ENCODE results near the gene TGM4.

TGM4 gene

DNA sequence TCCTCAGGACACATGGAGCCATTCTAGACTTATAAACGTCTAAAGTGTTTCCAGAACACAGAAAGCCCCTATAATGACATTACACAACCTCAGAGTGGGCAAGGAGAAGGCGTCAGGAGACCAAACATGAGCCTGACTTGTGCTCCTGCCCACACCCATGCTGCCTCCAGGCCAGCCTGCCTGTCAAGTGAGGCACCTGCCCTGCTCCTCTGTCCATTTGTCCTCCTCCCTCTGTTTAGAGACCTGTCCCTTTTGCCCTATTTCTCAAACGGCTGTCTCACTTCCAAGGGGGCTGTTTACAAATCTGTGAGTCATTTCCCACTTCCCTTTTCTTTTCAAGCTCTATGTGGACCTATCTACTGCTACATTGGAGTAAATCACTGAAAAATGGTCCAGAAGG, 80.6 kb downstream of the TGM4 start:
- DNase-seq (ENCODE audit: low read depth in 3 of 3) = no peak

DNA sequence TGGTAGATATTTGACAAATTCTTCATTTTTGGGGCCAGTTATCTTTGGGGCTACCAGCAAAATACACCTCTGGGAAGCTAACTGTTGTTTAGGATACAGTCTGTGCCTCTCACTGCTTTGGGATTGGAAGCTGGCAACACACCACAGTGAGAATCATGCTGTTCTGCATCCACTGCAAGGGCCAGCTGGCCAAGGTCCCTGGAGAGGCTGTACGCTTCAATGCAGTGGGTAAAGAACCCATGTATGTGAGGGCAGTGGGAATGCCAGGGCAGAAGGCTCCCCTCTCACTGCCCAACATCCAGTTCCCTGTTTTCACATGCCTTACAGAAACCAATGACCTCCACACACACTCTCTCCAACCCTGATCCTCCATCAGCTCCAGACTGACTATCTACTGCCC, 81.5 kb downstream of the TGM4 start:
- no peak for DNase-seq (ENCODE audit: low read depth in 3 of 3)

DNA sequence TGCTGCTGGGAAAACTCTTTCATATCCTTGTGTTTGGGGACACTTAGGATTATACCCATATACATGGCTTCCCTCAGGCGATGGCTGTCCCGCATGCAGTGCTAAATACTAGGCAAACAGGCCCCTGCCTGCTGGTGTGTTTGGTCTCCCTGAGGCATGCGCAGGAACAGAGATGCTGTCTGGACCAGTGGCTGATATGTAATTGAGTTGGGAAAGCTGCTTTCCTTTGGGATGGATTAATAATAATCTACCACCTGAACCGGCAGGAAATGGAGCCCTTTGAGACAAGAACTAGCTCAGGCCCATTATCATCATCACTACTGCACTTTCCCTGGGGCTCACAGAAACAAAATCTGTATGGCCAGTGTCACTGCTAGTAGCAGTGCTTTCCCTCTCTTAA, 83.6 kb downstream of the TGM4 start:
- no peak for DNase-seq (ENCODE audit: low read depth in 3 of 3)

DNA sequence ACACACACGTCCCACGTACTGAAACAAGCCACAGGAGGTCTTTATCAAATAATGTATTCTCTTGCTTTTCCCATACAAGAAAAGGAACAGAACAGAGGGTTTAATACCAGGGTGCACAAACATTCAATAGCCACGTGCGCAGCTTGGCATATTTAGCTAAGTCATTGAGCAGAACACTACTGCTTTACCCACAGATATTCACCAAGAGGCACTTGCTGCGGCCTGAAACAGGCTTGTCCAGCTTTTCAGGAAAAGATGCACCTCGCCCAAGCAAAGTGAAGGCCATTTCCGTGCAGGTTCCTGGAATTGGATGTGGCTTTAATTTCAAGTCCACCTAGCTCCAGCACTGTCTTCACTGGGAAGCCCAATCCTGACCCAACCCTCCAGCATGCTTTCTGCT, 84.0 kb downstream of the TGM4 start:
- DNase-seq (ENCODE audit: low read depth in 3 of 3) = no peak

DNA sequence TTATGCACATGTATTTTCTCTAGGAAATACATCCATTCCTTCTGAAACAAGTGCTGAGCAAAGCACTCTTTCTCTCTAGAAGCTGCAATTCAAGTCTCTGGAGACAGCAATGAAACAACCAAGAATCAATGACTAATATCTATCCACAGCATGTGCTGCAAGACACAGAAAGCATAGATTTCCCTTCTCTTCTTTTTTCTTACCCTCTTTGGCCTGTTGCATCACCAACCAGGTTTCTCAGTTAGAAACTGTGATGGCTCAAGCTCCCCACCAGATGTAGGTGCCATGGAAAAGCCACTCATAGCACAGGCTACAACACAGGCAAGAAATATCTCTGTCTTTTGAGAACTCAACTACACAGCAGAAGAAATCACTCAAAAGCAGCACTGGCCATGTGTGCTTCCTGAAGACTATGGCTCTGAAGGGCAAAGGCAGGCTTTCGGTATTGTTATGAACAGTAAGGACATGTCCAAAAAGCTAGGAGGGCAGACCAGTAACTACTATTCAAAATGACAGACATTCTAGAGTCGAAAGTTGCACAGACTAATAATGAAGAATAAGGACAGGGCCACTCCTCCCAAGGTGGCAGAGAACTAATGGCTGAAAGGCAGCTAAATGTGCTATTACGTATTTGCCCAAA, 86.1 kb downstream of the TGM4 start:
- DNase-seq (ENCODE audit: low read depth in 3 of 3) = no peak

DNA sequence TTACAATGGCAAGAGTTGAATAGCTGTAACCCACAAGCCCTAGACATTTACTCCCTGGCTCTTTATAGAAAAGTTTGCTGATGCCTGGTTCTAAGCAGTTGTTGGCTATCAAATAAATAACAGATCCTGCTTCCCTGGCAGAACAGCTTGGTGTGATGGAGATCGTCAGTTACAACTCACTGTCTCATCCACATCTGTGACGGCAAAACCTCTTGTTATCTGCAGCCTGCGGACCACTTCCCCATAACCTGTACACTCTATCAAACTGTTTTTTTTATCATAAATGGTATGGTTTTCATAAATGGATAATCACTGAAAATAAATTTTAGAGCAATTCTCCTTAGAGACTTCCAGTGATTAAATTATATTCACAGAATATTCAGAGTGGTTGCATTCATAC, 87.5 kb downstream of the TGM4 start:
- DNase-seq (ENCODE audit: low read depth in 3 of 3) = no peak

DNA sequence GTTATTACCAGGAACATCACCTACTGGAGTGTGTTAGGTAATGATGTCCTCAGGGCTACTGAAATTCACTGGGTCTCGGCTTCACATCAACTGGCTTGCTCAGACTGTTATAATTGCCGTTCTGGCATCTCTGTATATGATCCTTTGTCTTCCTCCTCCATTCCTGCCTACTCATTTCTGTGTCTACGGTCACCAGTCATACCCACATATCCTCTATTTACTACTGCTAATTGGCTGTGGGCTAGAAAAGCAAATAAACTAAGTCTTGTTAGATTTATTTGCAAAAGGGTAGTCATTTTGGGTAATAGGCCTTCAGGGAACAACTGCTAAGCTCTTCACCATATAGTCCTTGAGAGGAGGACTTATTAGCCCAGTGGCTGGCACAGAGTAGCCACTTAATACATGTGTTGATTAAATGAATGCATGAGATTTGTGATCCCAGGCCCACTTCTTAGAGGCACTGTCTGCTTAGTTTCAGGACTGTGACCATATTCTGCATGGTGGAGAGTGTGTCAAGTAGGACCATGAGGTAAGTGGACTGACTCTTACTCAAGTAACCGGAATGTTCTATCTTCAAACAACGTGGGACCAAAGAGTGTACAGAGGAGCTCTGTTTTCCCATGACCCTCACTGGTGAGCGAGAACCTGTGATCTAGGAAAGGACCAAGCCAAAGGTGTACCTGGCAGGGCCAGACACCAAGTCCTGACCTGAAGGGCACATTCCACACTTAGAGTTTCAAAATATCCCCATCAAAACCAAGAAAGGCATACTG, 88.4 kb downstream of the TGM4 start:
- DNase-seq (ENCODE audit: low read depth in 3 of 3) = no peak

DNA sequence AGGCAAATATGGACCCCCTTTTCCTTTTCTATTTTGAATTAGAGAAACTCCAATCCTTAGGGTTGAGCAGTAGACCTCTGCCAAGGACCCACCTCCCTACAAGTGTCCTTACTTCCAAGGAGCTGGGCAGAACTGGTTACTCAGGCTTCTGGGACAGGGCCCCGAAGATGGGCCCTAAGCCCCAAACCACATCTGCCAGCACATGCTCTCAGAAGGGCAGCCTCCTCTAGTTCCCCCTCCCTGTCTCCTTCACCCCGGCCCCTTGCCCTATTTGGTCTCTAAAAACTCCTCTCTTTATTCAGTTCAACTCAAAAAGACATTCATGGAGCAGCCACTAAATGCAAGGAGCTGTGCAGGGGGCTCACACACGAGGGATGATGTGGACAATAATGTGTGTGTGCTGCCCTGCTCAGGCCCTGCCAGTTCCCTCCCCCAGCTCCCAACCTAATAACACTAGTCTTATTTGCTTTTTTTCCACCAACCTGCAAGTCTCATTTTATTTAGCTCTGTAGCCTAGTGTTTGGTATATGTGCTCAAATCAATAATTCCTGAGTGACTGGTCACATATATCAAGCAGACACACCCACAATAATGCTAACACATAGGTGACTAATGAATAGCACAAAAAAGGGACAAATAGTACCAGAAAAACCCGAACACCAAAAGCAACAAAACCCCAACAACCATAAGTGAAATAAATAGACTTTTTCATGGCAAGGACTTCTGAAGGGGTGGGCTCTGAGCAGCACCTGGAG, 89.3 kb downstream of the TGM4 start:
- DNase-seq (ENCODE audit: low read depth in 3 of 3) = no peak
